MCF 10A (cell line): Measurements from ENCODE around the gene NRTN. TPM values are rescaled to one million over a fixed set of nuclear protein-coding genes. Genes with fewer than 3 reads are reported as not detected.
"Not testable (repeated sequence)": the region's sequence is repeated elsewhere in the genome, so short reads cannot be mapped to it uniquely, and the experiment has no call there.

Experiments used
- BruUV-seq: library from RNA; stranded (reverse); fragments of 400-500 nt; replicated peaks from 2 replicates; lab custom pipeline; 2021; lab: Mats Ljungman, UMichigan
- CTCF ChIA-PET: fragments of 300-600 bp; sonication (Branson Sonifier 250); formaldehyde crosslinking; extraction: SDS; loops from one replicate; lab custom pipeline; 2021; ENCODE audit warnings: antibody characterized with exemption, inconsistent platforms; lab: Yijun Ruan, JAX
- POLR2A ChIA-PET: fragments of 300-600, 350-650 bp; sonication (Branson Sonifier 250); formaldehyde crosslinking; extraction: SDS; loops from one replicate; lab custom pipeline; 2020; ENCODE audit warnings: antibody characterized with exemption, inconsistent platforms; lab: Yijun Ruan, JAX
- DNase-seq: peaks from one replicate; pipeline ENCODE4 v3.0.0-alpha.2; 2018; ENCODE audit not compliant: unreplicated experiment
- H3K27ac Mint-ChIP-seq: one replicate; pipeline ENCODE4 v1.8.0; 2022; ENCODE audit warnings: mild to moderate bottlenecking, low read depth, mixed read lengths; ENCODE audit not compliant: unreplicated experiment
- H3K27me3 Mint-ChIP-seq: one replicate; pipeline ENCODE4 v1.8.0; 2022; ENCODE audit warnings: mixed read lengths; ENCODE audit not compliant: insufficient read depth, unreplicated experiment
- H3K36me3 Mint-ChIP-seq: one replicate; pipeline ENCODE4 v1.8.0; 2022; ENCODE audit warnings: mild to moderate bottlenecking, moderate library complexity, mixed read lengths; ENCODE audit not compliant: insufficient read depth, unreplicated experiment
- H3K4me1 Mint-ChIP-seq: one replicate; pipeline ENCODE4 v1.8.0; 2022; ENCODE audit warnings: mixed read lengths; ENCODE audit not compliant: insufficient read depth, unreplicated experiment
- H3K4me3 Mint-ChIP-seq: one replicate; pipeline ENCODE4 v1.8.0; 2022; ENCODE audit warnings: mild to moderate bottlenecking, moderate library complexity, mixed read lengths; ENCODE audit not compliant: unreplicated experiment
- H3K9me3 Mint-ChIP-seq: one replicate; pipeline ENCODE4 v1.8.0; 2022; ENCODE audit warnings: mixed read lengths; ENCODE audit not compliant: unreplicated experiment
- CTCF ChIP-seq: fragments of 200-600 bp; IDR thresholded peaks from one replicate; pipeline ENCODE4 v1.8.0; 2022; ENCODE audit warnings: antibody characterized with exemption, mild to moderate bottlenecking; ENCODE audit not compliant: unreplicated experiment
- intact Hi-C: fragments of 100-400 bp; cut with micrococcal nuclease; formaldehyde crosslinking; loops from 2 replicates; pipeline ENCODE4 v1.14.1; 2022
- total RNA-seq: library from RNA; stranded (reverse); gene quantifications from 2 replicates; pipeline ENCODE4 v1.2.3, GENCODE V29; 2022

NRTN gene
- total RNA-seq, 1 experiment from 2014 or later, result 0.75 TPM

- no peaks in the 10 kb centered on the region for H3K36me3 Mint-ChIP-seq
- H3K9me3 Mint-ChIP-seq, result no peaks in the 10 kb centered on the region
- no peak overlapping the region for H3K4me3 Mint-ChIP-seq
- no TSS peak for BruUV-seq
- no peaks in the 10 kb centered on the region for H3K27me3 Mint-ChIP-seq
- ChIA-PET CTCF (interaction anchor here (1.1 kb wide), 1 partner anchor 35 kb away, joined by 3 read pairs; no protein-coding TSS in a partner anchor), POLR2A (no interaction called here)
- TF ChIP-seq CTCF, result no peak
- no peaks in the 10 kb centered on the region for H3K4me1 Mint-ChIP-seq
- intact Hi-C loops, result no loop called here
- no peak for DNase-seq
- no peak overlapping the region for H3K27ac Mint-ChIP-seq
These were observed 33.6 kb downstream of the NRTN start for GRCh38 chr19:5838353-5839064.

- no peaks in the 10 kb centered on the region for H3K9me3 Mint-ChIP-seq
- no peak for DNase-seq
- no peaks in the 10 kb centered on the region for H3K27me3 Mint-ChIP-seq
- ChIA-PET CTCF (interaction anchor here (0.6 kb wide), 2 partner anchors 14 to 118 kb away, joined by 3 read pairs; no protein-coding TSS in a partner anchor), POLR2A (interaction anchor here (1.4 kb wide), 1 partner anchor 65 kb away, joined by 4 read pairs; the partner anchor contains the start of gene VMAC)
- no TSS peak for BruUV-seq
- intact Hi-C loops, result no loop called here
- H3K4me3 Mint-ChIP-seq, result no peak within 1 kb of the TSS
- no peaks in the 10 kb centered on the region for H3K4me1 Mint-ChIP-seq
- no peak for TF ChIP-seq CTCF
- H3K36me3 Mint-ChIP-seq, result no peaks in the 10 kb centered on the region
- no peak within 1 kb of the TSS for H3K27ac Mint-ChIP-seq
These were observed 34.5 kb downstream of the NRTN start, which contains the start of gene FUT6 for GRCh38 chr19:5839065-5840017. Gene FUT6, minus strand, starts transcription at chr19:5839702. Its CDS starts 7,135 bp downstream, at chr19:5832567.

- H3K27ac Mint-ChIP-seq, H3K4me3 Mint-ChIP-seq, H3K27me3 Mint-ChIP-seq, H3K36me3 Mint-ChIP-seq, DNase-seq, intact Hi-C loops, H3K4me1 Mint-ChIP-seq, H3K9me3 Mint-ChIP-seq, BruUV-seq: not testable (repeated sequence)
- ChIA-PET CTCF (interaction anchor here (1.1 kb wide), 1 partner anchor 29 kb away, joined by 3 read pairs; no protein-coding TSS in a partner anchor), POLR2A (interaction anchor here (0.5 to 1.1 kb wide), 3 partner anchors 9 to 19 kb away, joined by 3 to 4 read pairs (median 3); partner anchors contain the start of gene FUT3)
These were observed 36.9 kb downstream of the NRTN start for GRCh38 chr19:5841735-5842111.

- Mint-ChIP-seq H3K4me1 (no peaks in the 10 kb centered on the region), H3K36me3 (no peaks in the 10 kb centered on the region), H3K27me3 (no peaks in the 10 kb centered on the region), H3K9me3 (no peaks in the 10 kb centered on the region), H3K4me3 (no peak overlapping the region), H3K27ac (no peak overlapping the region)
- ChIA-PET CTCF (no interaction called here), POLR2A (no interaction called here)
- intact Hi-C loops, result no loop called here
- no peak for DNase-seq
- no TSS peak for BruUV-seq
- TF ChIP-seq CTCF, result no peak
These were observed 38.5 kb downstream of the NRTN start for GRCh38 chr19:5843295-5843927.
